LNCAP (cell line): ENCODE results near the gene GNB1.

Experiments used
- CTCF ChIP-seq: fragments of 450-650 bp; IDR thresholded peaks from 2 replicates; pipeline ENCODE4 v1.5.1; 2017; ENCODE audit warnings: mild to moderate bottlenecking

GNB1 gene

GRCh38 chr1:1893291-1893985 lies 2.6 kb upstream of the GNB1 start:
- no peak for TF ChIP-seq CTCF

- TF ChIP-seq CTCF = no peak
These were observed 1.9 kb upstream of the GNB1 start for GRCh38 chr1:1892763-1893120.

- TF ChIP-seq CTCF = no peak
These were observed 1.3 kb upstream of the GNB1 start for GRCh38 chr1:1892079-1892762.

GRCh38 chr1:1891349-1892078 lies 627 bp upstream of the GNB1 start:
- TF ChIP-seq CTCF = no peak

GRCh38 chr1:1889847-1890505 lies 911 bp downstream of the GNB1 start:
- TF ChIP-seq CTCF = no peak

GRCh38 chr1:1889090-1889750 lies 1.7 kb downstream of the GNB1 start:
- TF ChIP-seq CTCF = no peak
